K562 (cell line): Measurements from ENCODE around the gene ZNF488. TPM values are rescaled to one million over a fixed set of nuclear protein-coding genes. Genes with fewer than 3 reads are reported as not detected.

Source experiments
- COPS2 ChIP-seq: fragments of 450-650 bp; conservative IDR thresholded peaks from 2 replicates; pipeline ENCODE4 v1.6.1; 2016; ENCODE audit warnings: mild to moderate bottlenecking, moderate library complexity
- DEAF1 ChIP-seq: fragments of 450-650 bp; formaldehyde crosslinking; IDR thresholded peaks from 2 replicates; pipeline ENCODE4 v1.4.0; 2020; ENCODE audit warnings: mild to moderate bottlenecking, moderate library complexity
- FOXJ3 ChIP-seq: sonication (generic); formaldehyde crosslinking; IDR thresholded peaks from 2 replicates; pipeline ENCODE4 v1.4.0; 2020; ENCODE audit warnings: mild to moderate bottlenecking, missing genetic modification reagents
- NFIC ChIP-seq: fragments of 450-650 bp; IDR thresholded peaks from 2 replicates; pipeline ENCODE4 v1.6.1; 2017; ENCODE audit warnings: mild to moderate bottlenecking, inconsistent platforms
- NFRKB ChIP-seq: fragments of 450-650 bp; IDR thresholded peaks from 2 replicates; pipeline ENCODE4 v1.6.1; 2016; ENCODE audit warnings: low read depth
- PRPF4 ChIP-seq: fragments of 200-400 bp; formaldehyde crosslinking; IDR thresholded peaks from one replicate; pipeline ENCODE4 v1.6.1; 2017; ENCODE audit warnings: low read length, low read depth, mild to moderate bottlenecking; ENCODE audit not compliant: insufficient read depth, poor library complexity, severe bottlenecking
- SMARCC2 ChIP-seq: fragments of 450-650 bp; IDR thresholded peaks from 2 replicates; pipeline ENCODE4 v1.6.1; 2017; ENCODE audit warnings: antibody characterized with exemption, moderate library complexity, mild to moderate bottlenecking, low read depth
- ZC3H4 ChIP-seq: sonication (generic); formaldehyde crosslinking; IDR thresholded peaks from 2 replicates; pipeline ENCODE4 v1.9.0; 2021; ENCODE audit warnings: missing genetic modification reagents, borderline replicate concordance
- ZNF165 ChIP-seq: fragments of 250-450 bp; sonication (Bioruptor Pico); IDR thresholded peaks from 2 replicates; pipeline ENCODE4 v1.4.0; 2020; ENCODE audit warnings: borderline replicate concordance
- ZNF384 ChIP-seq: IDR thresholded peaks from 2 replicates; pipeline ENCODE4 v1.6.1; 2012; ENCODE audit warnings: low read depth, low read length, improper control_type of control experiment
- ZNF586 ChIP-seq: fragments of 450-650 bp; formaldehyde crosslinking; conservative IDR thresholded peaks from 2 replicates; pipeline ENCODE4 v1.4.0; 2020; ENCODE audit warnings: mild to moderate bottlenecking, moderate library complexity
- polyA plus RNA-seq, 8 experiments: library from polyadenylated mRNA; depleted of rRNA in 4 of 8; stranded (reverse) in 5 of 8; unstranded in 3 of 8; fragments of >200 nt; fragmentation: Nextera tagmentation in 2 of 8; fragmentation: Illumina TruSeq in 1 of 8; extraction: Ambion mirVana in 2 of 8; extraction: Trizol in 1 of 8; gene quantifications; 2 replicates each; pipeline versions ENCODE4 v1.2.1 to v1.2.3, GENCODE V29; 2011 to 2014; ENCODE audit warnings: inconsistent platforms in 1 of 8, missing spikeins in 1 of 8
- total RNA-seq, 7 experiments: library from RNA; depleted of rRNA in 6 of 7; stranded (reverse); fragments of >200 nt in 6 of 7; fragmentation: Illumina TruSeq in 2 of 7; extraction: Trizol in 2 of 7; gene quantifications; 2 replicates each; pipeline versions ENCODE4 v1.2.1 to v1.2.3, GENCODE V29; 2011 to 2021; ENCODE audit warnings: low replicate concordance in 1 of 7
- TF ChIP-seq, protein P1 (sequence below): sonication (generic); formaldehyde crosslinking; IDR thresholded peaks from 2 replicates; pipeline ENCODE4 v1.8.1; 2023; ENCODE audit warnings: missing genetic modification reagents, mild to moderate bottlenecking, borderline replicate concordance
- TF ChIP-seq, protein P2 (sequence below): fragments of 200-800 bp; sonication (Bioruptor generic); IDR thresholded peaks from 2 replicates; pipeline ENCODE4 v1.6.1; 2016; ENCODE audit warnings: missing genetic modification characterization, missing compliant biosample characterization
- TF ChIP-seq, protein P3 (sequence below): fragments of 250-450 bp; sonication (Bioruptor Pico); IDR thresholded peaks from 2 replicates; pipeline ENCODE4 v1.5.0; 2021; ENCODE audit warnings: mild to moderate bottlenecking, borderline replicate concordance

The ZNF488 gene
- total and polyA plus RNA-seq, 9 of the 15 experiments (the other 6 are each of a cell fraction or from before 2014, with no cell fraction given), result 0.03 to 0.09 (median 0.05) TPM; not detected in 3

DNA sequence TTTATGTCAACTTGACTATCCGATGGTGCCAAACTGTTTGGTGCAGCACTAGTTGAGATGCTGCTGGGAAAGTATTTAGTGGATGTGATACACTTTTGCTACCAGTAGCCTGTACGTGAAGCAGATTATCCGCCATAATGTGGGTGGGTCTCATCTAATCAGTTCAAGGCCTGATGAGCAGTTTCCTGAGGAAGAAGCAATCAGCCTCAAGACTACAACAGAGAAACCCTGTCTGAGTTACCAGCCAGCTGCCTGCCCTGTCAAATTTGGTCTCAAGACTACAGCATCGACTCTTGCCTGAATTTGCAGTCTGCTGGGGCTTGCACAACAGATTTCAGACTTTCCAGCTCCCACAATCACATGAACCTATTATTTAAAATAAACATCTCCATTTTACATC, 46.8 kb downstream of the ZNF488 start (continued):
- TF ChIP-seq, protein P1, sequence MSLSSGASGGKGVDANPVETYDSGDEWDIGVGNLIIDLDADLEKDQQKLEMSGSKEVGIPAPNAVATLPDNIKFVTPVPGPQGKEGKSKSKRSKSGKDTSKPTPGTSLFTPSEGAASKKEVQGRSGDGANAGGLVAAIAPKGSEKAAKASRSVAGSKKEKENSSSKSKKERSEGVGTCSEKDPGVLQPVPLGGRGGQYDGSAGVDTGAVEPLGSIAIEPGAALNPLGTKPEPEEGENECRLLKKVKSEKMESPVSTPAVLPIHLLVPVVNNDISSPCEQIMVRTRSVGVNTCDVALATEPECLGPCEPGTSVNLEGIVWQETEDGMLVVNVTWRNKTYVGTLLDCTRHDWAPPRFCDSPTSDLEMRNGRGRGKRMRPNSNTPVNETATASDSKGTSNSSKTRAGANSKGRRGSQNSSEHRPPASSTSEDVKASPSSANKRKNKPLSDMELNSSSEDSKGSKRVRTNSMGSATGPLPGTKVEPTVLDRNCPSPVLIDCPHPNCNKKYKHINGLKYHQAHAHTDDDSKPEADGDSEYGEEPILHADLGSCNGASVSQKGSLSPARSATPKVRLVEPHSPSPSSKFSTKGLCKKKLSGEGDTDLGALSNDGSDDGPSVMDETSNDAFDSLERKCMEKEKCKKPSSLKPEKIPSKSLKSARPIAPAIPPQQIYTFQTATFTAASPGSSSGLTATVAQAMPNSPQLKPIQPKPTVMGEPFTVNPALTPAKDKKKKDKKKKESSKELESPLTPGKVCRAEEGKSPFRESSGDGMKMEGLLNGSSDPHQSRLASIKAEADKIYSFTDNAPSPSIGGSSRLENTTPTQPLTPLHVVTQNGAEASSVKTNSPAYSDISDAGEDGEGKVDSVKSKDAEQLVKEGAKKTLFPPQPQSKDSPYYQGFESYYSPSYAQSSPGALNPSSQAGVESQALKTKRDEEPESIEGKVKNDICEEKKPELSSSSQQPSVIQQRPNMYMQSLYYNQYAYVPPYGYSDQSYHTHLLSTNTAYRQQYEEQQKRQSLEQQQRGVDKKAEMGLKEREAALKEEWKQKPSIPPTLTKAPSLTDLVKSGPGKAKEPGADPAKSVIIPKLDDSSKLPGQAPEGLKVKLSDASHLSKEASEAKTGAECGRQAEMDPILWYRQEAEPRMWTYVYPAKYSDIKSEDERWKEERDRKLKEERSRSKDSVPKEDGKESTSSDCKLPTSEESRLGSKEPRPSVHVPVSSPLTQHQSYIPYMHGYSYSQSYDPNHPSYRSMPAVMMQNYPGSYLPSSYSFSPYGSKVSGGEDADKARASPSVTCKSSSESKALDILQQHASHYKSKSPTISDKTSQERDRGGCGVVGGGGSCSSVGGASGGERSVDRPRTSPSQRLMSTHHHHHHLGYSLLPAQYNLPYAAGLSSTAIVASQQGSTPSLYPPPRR (CRISPR knock-in tag), result no peak
- TF ChIP-seq NFRKB, result no peak
- TF ChIP-seq, protein P2, sequence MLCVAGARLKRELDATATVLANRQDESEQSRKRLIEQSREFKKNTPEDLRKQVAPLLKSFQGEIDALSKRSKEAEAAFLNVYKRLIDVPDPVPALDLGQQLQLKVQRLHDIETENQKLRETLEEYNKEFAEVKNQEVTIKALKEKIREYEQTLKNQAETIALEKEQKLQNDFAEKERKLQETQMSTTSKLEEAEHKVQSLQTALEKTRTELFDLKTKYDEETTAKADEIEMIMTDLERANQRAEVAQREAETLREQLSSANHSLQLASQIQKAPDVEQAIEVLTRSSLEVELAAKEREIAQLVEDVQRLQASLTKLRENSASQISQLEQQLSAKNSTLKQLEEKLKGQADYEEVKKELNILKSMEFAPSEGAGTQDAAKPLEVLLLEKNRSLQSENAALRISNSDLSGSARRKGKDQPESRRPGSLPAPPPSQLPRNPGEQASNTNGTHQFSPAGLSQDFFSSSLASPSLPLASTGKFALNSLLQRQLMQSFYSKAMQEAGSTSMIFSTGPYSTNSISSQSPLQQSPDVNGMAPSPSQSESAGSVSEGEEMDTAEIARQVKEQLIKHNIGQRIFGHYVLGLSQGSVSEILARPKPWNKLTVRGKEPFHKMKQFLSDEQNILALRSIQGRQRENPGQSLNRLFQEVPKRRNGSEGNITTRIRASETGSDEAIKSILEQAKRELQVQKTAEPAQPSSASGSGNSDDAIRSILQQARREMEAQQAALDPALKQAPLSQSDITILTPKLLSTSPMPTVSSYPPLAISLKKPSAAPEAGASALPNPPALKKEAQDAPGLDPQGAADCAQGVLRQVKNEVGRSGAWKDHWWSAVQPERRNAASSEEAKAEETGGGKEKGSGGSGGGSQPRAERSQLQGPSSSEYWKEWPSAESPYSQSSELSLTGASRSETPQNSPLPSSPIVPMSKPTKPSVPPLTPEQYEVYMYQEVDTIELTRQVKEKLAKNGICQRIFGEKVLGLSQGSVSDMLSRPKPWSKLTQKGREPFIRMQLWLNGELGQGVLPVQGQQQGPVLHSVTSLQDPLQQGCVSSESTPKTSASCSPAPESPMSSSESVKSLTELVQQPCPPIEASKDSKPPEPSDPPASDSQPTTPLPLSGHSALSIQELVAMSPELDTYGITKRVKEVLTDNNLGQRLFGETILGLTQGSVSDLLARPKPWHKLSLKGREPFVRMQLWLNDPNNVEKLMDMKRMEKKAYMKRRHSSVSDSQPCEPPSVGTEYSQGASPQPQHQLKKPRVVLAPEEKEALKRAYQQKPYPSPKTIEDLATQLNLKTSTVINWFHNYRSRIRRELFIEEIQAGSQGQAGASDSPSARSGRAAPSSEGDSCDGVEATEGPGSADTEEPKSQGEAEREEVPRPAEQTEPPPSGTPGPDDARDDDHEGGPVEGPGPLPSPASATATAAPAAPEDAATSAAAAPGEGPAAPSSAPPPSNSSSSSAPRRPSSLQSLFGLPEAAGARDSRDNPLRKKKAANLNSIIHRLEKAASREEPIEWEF (CRISPR knock-in tag), result no peak
- no peak for TF ChIP-seq ZNF165 (CRISPR knock-in tag)
- no peak for TF ChIP-seq DEAF1 (CRISPR knock-in tag)
- TF ChIP-seq, protein P3, sequence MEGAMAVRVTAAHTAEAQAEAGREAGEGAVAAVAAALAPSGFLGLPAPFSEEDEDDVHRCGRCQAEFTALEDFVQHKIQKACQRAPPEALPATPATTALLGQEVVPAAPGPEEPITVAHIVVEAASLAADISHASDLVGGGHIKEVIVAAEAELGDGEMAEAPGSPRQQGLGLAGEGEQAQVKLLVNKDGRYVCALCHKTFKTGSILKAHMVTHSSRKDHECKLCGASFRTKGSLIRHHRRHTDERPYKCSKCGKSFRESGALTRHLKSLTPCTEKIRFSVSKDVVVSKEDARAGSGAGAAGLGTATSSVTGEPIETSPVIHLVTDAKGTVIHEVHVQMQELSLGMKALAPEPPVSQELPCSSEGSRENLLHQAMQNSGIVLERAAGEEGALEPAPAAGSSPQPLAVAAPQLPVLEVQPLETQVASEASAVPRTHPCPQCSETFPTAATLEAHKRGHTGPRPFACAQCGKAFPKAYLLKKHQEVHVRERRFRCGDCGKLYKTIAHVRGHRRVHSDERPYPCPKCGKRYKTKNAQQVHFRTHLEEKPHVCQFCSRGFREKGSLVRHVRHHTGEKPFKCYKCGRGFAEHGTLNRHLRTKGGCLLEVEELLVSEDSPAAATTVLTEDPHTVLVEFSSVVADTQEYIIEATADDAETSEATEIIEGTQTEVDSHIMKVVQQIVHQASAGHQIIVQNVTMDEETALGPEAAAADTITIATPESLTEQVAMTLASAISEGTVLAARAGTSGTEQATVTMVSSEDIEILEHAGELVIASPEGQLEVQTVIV (CRISPR knock-in tag), result no peak
- no peak for TF ChIP-seq ZNF586
- TF ChIP-seq PRPF4, result no peak
- no peak for TF ChIP-seq ZC3H4 (CRISPR knock-in tag)
- no peak for TF ChIP-seq SMARCC2
- TF ChIP-seq COPS2, result no peak
- no peak for TF ChIP-seq FOXJ3 (CRISPR knock-in tag)
- TF ChIP-seq ZNF384, result no peak
- TF ChIP-seq NFIC, result no peak
